GM12878 (cell line): ENCODE measurements around the gene RCC1. TPM values are rescaled to one million over a fixed set of nuclear protein-coding genes. Genes with fewer than 3 reads are reported as not detected.
A peak's percentile ranks its signal among the peaks of the same experiment; 100 is the strongest.
"Not testable (repeated sequence)": the region's sequence is repeated elsewhere in the genome, so short reads cannot be mapped to it uniquely, and the experiment has no call there.

Source experiments
- ATAC-seq: fragments of 200-7000 bp; cut with Tn5 transposase; 3 replicates; pipeline ENCODE4 v1.9.1; 2020; ENCODE audit warnings: mild to moderate bottlenecking, moderate library complexity
- BruUV-seq: library from RNA; stranded (reverse); fragments of 400-500 nt; replicated peaks from 2 replicates; lab custom pipeline; 2021; lab: Mats Ljungman, UMichigan
- CTCF ChIA-PET: fragments of 300-600 bp; sonication (Branson Sonifier 250); formaldehyde crosslinking; extraction: SDS; loops from one replicate; lab custom pipeline; 2021; ENCODE audit warnings: inconsistent platforms; lab: Yijun Ruan, JAX
- POLR2A ChIA-PET: fragments of 350-600 bp; formaldehyde crosslinking; extraction: SDS; loops from one replicate; lab custom pipeline; 2021; ENCODE audit warnings: inconsistent platforms; lab: Charles Lee
- RAD21 ChIA-PET: fragments of 300-600 bp; sonication (Branson Sonifier 250); formaldehyde crosslinking; loops from one replicate; lab custom pipeline; 2023; ENCODE audit warnings: antibody characterized with exemption; ENCODE audit not compliant: unreplicated experiment; lab: Charles Lee
- SMC1A ChIA-PET: fragments of 300-600 bp; sonication (Branson Sonifier 250); formaldehyde crosslinking; loops from one replicate; lab custom pipeline; 2023; ENCODE audit not compliant: unreplicated experiment, uncharacterized antibody; lab: Charles Lee
- DNase-seq: peaks from one replicate; pipeline ENCODE4 v3.0.0-alpha.2; 2011; ENCODE audit warnings: low read depth, low spot score
- FAIRE-seq: peaks from 3 replicates; lab custom pipeline; 2011; peaks lifted over from hg19 to GRCh38; lab: Jason Lieb, UNC
- H2AFZ ChIP-seq: 2 replicates; pipeline ENCODE4 v1.6.0; 2011; ENCODE audit warnings: low read depth, low read length, control low read depth; ENCODE audit not compliant: control insufficient read depth
- H3K27ac ChIP-seq: 2 replicates; pipeline ENCODE4 v1.5.1; 2011; ENCODE audit warnings: control low read depth; ENCODE audit not compliant: control insufficient read depth, insufficient read depth
- H3K27me3 ChIP-seq, 2 experiments: replicated peaks in 1 of 2; 2 replicates each; pipeline versions ENCODE4 v1.6.0 to v1.6.1; 2011; ENCODE audit warnings: low read length in 1 of 2; ENCODE audit not compliant: control insufficient read depth in 2 of 2, insufficient read depth in 2 of 2
- H3K36me3 ChIP-seq, 2 experiments: 2 replicates each; pipeline ENCODE4 v1.5.1; 2011; ENCODE audit warnings: low read length in 1 of 2; ENCODE audit not compliant: control insufficient read depth in 2 of 2, insufficient read depth in 2 of 2
- H3K4me1 ChIP-seq: 2 replicates; pipeline ENCODE4 v1.6.1; 2011; ENCODE audit warnings: mild to moderate bottlenecking, low read length, moderate library complexity, mixed read lengths; ENCODE audit not compliant: control insufficient read depth, insufficient read depth
- H3K4me2 ChIP-seq: 2 replicates; pipeline ENCODE4 v1.6.0; 2011; ENCODE audit warnings: control low read depth; ENCODE audit not compliant: control insufficient read depth, insufficient read depth
- H3K4me3 ChIP-seq: fragments of 200-600 bp; sonication (generic); 2 replicates; pipeline ENCODE4 v1.5.1; 2016
- H3K79me2 ChIP-seq: 2 replicates; pipeline ENCODE4 v1.6.0; 2011; ENCODE audit warnings: low read length; ENCODE audit not compliant: control insufficient read depth, insufficient read depth
- H3K9ac ChIP-seq: 2 replicates; pipeline ENCODE4 v1.8.0; 2011; ENCODE audit warnings: low read length, control low read depth, mixed read lengths; ENCODE audit not compliant: control insufficient read depth, insufficient read depth
- H3K9me3 ChIP-seq: replicated peaks from 3 replicates; pipeline ENCODE4 v1.5.1; 2011; ENCODE audit warnings: mild to moderate bottlenecking, low read length; ENCODE audit not compliant: control insufficient read depth, insufficient read depth
- H4K20me1 ChIP-seq: 2 replicates; pipeline ENCODE4 v1.6.0; 2011; ENCODE audit not compliant: control insufficient read depth, insufficient read depth
- IRF5 ChIP-seq: fragments of 450-650 bp; IDR thresholded peaks from 2 replicates; pipeline ENCODE4 v1.6.1; 2017; ENCODE audit warnings: borderline replicate concordance
- SUZ12 ChIP-seq: fragments of 200-600 bp; sonication (generic); IDR thresholded peaks from one replicate; pipeline ENCODE4 v1.6.1; 2018; ENCODE audit warnings: antibody characterized with exemption, mild to moderate bottlenecking; ENCODE audit not compliant: unreplicated experiment
- WGBS: methylation state at CpG from one replicate; pipeline ENCODE4 v1.1.6; 2016; ENCODE audit warnings: low lambda C conversion rate; ENCODE audit not compliant: insufficient replicate concordance, insufficient coverage; ENCODE audit errors: missing lambda C conversion rate; 5-methylcytosine and 5-hydroxymethylcytosine counted together
- in situ Hi-C: fragments of 300-500 bp; cut with MboI; formaldehyde crosslinking; loops from 9 replicates; pipeline ENCODE4 v1.14.3; 2018; ENCODE audit warnings: mixed read lengths
- intact Hi-C: fragments of 100-400 bp; cut with micrococcal nuclease; formaldehyde crosslinking; loops from one replicate; pipeline ENCODE4 v1.14.2; 2022; ENCODE audit not compliant: unreplicated experiment
- polyA plus RNA-seq, 11 experiments: library from polyadenylated mRNA; depleted of rRNA in 4 of 11; unstranded in 6 of 11; stranded (reverse) in 5 of 11; fragments of >200 nt; fragmentation: Nextera tagmentation in 4 of 11; fragmentation: Illumina TruSeq in 1 of 11; extraction: Ambion mirVana in 4 of 11; extraction: Trizol in 1 of 11; gene quantifications; 1 replicate in 1 of 11; 2 replicates in 10 of 11; pipeline versions ENCODE4 v1.2.1 to v1.2.3, GENCODE V29; 2011 to 2016; ENCODE audit warnings: inconsistent platforms in 2 of 11, missing spikeins in 2 of 11, low read depth in 1 of 11
- total RNA-seq, 4 experiments: library from RNA; depleted of rRNA in 3 of 4; stranded (reverse); fragments of >200 nt in 3 of 4; fragmentation: Illumina TruSeq in 1 of 4; extraction: Trizol in 1 of 4; gene quantifications; 2 replicates each; pipeline versions ENCODE4 v1.2.1 to v1.2.3, GENCODE V29; 2013 to 2021

The RCC1 gene
- total and polyA plus RNA-seq, 10 of the 15 experiments (the other 5 are each of a cell fraction or from before 2014, with no cell fraction given), result 8.3 to 99.4 (median 74.6) TPM

- TF ChIP-seq SUZ12 (no peak), IRF5 (no peak)
- Histone ChIP-seq H3K4me2 (no peak overlapping the region; the same call in 1 of the 2 replicates), H3K36me3 (peaks cover 0 to 6% of the 10 kb centered on the region in 2 experiments; a peak in 3 of 4 replicates), H3K9me3 (no peaks in the 10 kb centered on the region), H3K79me2 (peaks cover 53% of the 10 kb centered on the region), H2AFZ (no peak overlapping the region), H3K27me3 (no peaks in the 10 kb centered on the region), H3K4me1 (peaks cover 18% of the 10 kb centered on the region), H3K9ac (no peak overlapping the region; the same call in 1 of the 2 replicates), H4K20me1 (no peaks in the 10 kb centered on the region), H3K4me3 (0 out of 2 replicates have a peak overlapping the region, but pooled peaks have one; percentile 19), H3K27ac (no peak overlapping the region)
- ChIA-PET RAD21 (interaction anchor here (0.6 to 1.9 kb wide), 5 partner anchors 32 to 125 kb away, joined by 3 to 8 read pairs (median 4); partner anchors contain the start of gene TRNAU1AP), POLR2A (interaction anchor here (0.7 to 1.4 kb wide), 2 partner anchors 55 to 59 kb away, joined by 3 to 4 read pairs; no protein-coding TSS in a partner anchor), CTCF (interaction anchor here (0.5 to 8.0 kb wide), 7 partner anchors 10 to 111 kb away, joined by 3 to 49 read pairs (median 4); partner anchors contain the start of gene TRNAU1AP), SMC1A (interaction anchor here (0.8 to 8.4 kb wide), 3 partner anchors 8 to 81 kb away, joined by 3 to 57 read pairs (median 47); no protein-coding TSS in a partner anchor)
- in situ Hi-C loops, result no loop called here
- WGBS, result 79% methylated on average over 6 of the region's 6 CpGs
- no TSS peak for BruUV-seq
- DNase-seq (no peak), FAIRE-seq (no peak), ATAC-seq (no peak)
- intact Hi-C loops, result no loop called here
These were observed 15.8 kb downstream of the RCC1 start for GRCh38 chr1:28521502-28522164.

GRCh38 chr1:28522537-28522936, 16.7 kb downstream of the RCC1 start:
- H3K4me3 ChIP-seq, H3K36me3 ChIP-seq, intact Hi-C loops, H3K27me3 ChIP-seq, H3K4me2 ChIP-seq, H2AFZ ChIP-seq, ATAC-seq, in situ Hi-C loops, H3K9ac ChIP-seq, H4K20me1 ChIP-seq, BruUV-seq, FAIRE-seq, H3K9me3 ChIP-seq, H3K27ac ChIP-seq, DNase-seq: not testable (repeated sequence)
- 87% methylated on average over 9 of the region's 9 CpGs for WGBS
- ChIA-PET RAD21 (interaction anchor here (1.4 to 1.9 kb wide), 2 partner anchors 79 to 80 kb away, joined by 3 to 6 read pairs; no protein-coding TSS in a partner anchor), POLR2A (interaction anchor here (0.5 to 1.4 kb wide), 3 partner anchors 33 to 686 kb away, joined by 3 to 4 read pairs (median 3); no protein-coding TSS in a partner anchor), CTCF (interaction anchor here (0.9 to 8.0 kb wide), 4 partner anchors 30 to 355 kb away, joined by 3 to 49 read pairs (median 4); partner anchors contain the start of gene TRNAU1AP), SMC1A (interaction anchor here (1.3 to 8.4 kb wide), 2 partner anchors 80 to 105 kb away, joined by 3 to 57 read pairs; no protein-coding TSS in a partner anchor)
- peaks cover 58% of the 10 kb centered on the region for H3K79me2 ChIP-seq
- H3K4me1 ChIP-seq, result peaks cover 18% of the 10 kb centered on the region

- intact Hi-C loops, FAIRE-seq, H3K4me1 ChIP-seq, H3K9ac ChIP-seq, H3K27ac ChIP-seq, H4K20me1 ChIP-seq, in situ Hi-C loops, H2AFZ ChIP-seq, H3K36me3 ChIP-seq, H3K27me3 ChIP-seq, ATAC-seq, RAD21 ChIA-PET, BruUV-seq, H3K4me2 ChIP-seq, H3K4me3 ChIP-seq, H3K9me3 ChIP-seq, DNase-seq: not testable (repeated sequence)
- WGBS, result 96% methylated on average over 10 of the region's 10 CpGs
- ChIA-PET SMC1A (interaction anchor here (0.8 to 2.2 kb wide), 4 partner anchors 21 to 119 kb away, joined by 3 to 5 read pairs (median 3); no protein-coding TSS in a partner anchor), CTCF (interaction anchor here (0.9 to 1.4 kb wide), 2 partner anchors 55 to 164 kb away, joined by 3 to 4 read pairs; no protein-coding TSS in a partner anchor), POLR2A (interaction anchor here (0.6 to 1.2 kb wide), 3 partner anchors 28 to 118 kb away, joined by 3 to 4 read pairs (median 4); partner anchors contain the start of gene TRNAU1AP)
- H3K79me2 ChIP-seq, result peaks cover 42% of the 10 kb centered on the region
These were observed 19.3 kb downstream of the RCC1 start for GRCh38 chr1:28525002-28525642.
